Type B pancreatic cell (in vitro differentiated cells): ENCODE results near the gene DPY19L3. TPM values are rescaled to one million over a fixed set of nuclear protein-coding genes. Genes with fewer than 3 reads are reported as not detected.
"Not testable (repeated sequence)": the region's sequence is repeated elsewhere in the genome, so short reads cannot be mapped to it uniquely, and the experiment has no call there.

Experiments used
- DNase-seq: peaks from one replicate; pipeline ENCODE4 v3.0.0; 2021; ENCODE audit warnings: mixed read lengths; ENCODE audit not compliant: unreplicated experiment; ENCODE audit errors: extremely low spot score
- H3K27ac Mint-ChIP-seq: 2 replicates; pipeline ENCODE4 v1.8.0; 2021; ENCODE audit warnings: mild to moderate bottlenecking, mixed read lengths
- H3K27me3 Mint-ChIP-seq: 2 replicates; pipeline ENCODE4 v1.8.0; 2021; ENCODE audit warnings: mixed read lengths
- H3K36me3 Mint-ChIP-seq: 2 replicates; pipeline ENCODE4 v1.8.0; 2021; ENCODE audit warnings: mixed read lengths
- H3K4me1 Mint-ChIP-seq: one replicate; pipeline ENCODE4 v1.8.0; 2021; ENCODE audit warnings: mixed read lengths; ENCODE audit not compliant: unreplicated experiment
- H3K4me3 Mint-ChIP-seq: 2 replicates; pipeline ENCODE4 v1.8.0; 2021; ENCODE audit warnings: mild to moderate bottlenecking, mixed read lengths
- H3K9me3 Mint-ChIP-seq: 2 replicates; pipeline ENCODE4 v1.8.0; 2021; ENCODE audit warnings: mixed read lengths
- CTCF ChIP-seq: fragments of 200-600 bp; sonication (generic); conservative IDR thresholded peaks from 2 replicates; pipeline ENCODE4 v1.5.0; 2021; ENCODE audit warnings: antibody characterized with exemption, mild to moderate bottlenecking
- total RNA-seq: library from RNA; stranded (reverse); gene quantifications from 2 replicates; pipeline ENCODE4 v1.2.1, GENCODE V29; 2021; ENCODE audit warnings: low replicate concordance

Gene DPY19L3
- total RNA-seq, 1 donor from 2014 or later: 75.2 TPM

- TF ChIP-seq CTCF: no peak
- H3K36me3 Mint-ChIP-seq: peaks cover 13% of the 10 kb centered on the region
- H3K4me1 Mint-ChIP-seq: no peaks in the 10 kb centered on the region
- no peaks in the 10 kb centered on the region for H3K9me3 Mint-ChIP-seq
- no peak overlapping the region for H3K4me3 Mint-ChIP-seq
- no peak for DNase-seq
- no peak overlapping the region for H3K27ac Mint-ChIP-seq
- no peaks in the 10 kb centered on the region for H3K27me3 Mint-ChIP-seq
Measured at GRCh38 chr19:32437096-32437495, 31.5 kb downstream of the DPY19L3 start.

GRCh38 chr19:32438751-32439150 is 33.2 kb downstream of the DPY19L3 start:
- H3K9me3 Mint-ChIP-seq: no peaks in the 10 kb centered on the region
- no peaks in the 10 kb centered on the region for H3K4me1 Mint-ChIP-seq
- no peak overlapping the region for H3K4me3 Mint-ChIP-seq
- H3K36me3 Mint-ChIP-seq: peaks cover 23% of the 10 kb centered on the region
- no peak for TF ChIP-seq CTCF
- DNase-seq: no peak
- no peaks in the 10 kb centered on the region for H3K27me3 Mint-ChIP-seq
- no peak overlapping the region for H3K27ac Mint-ChIP-seq

- H3K4me3 Mint-ChIP-seq: no peak overlapping the region
- H3K36me3 Mint-ChIP-seq: peaks cover 26% of the 10 kb centered on the region
- no peak overlapping the region for H3K27ac Mint-ChIP-seq
- H3K27me3 Mint-ChIP-seq: no peaks in the 10 kb centered on the region
- no peaks in the 10 kb centered on the region for H3K4me1 Mint-ChIP-seq
- no peak for TF ChIP-seq CTCF
- DNase-seq: no peak
- no peaks in the 10 kb centered on the region for H3K9me3 Mint-ChIP-seq
Measured at GRCh38 chr19:32442650-32443049, 37.1 kb downstream of the DPY19L3 start.

GRCh38 chr19:32447534-32447933 is 42.0 kb downstream of the DPY19L3 start:
- not testable (repeated sequence) for H3K9me3 Mint-ChIP-seq, H3K27ac Mint-ChIP-seq, H3K4me3 Mint-ChIP-seq

GRCh38 chr19:32448026-32448425 is 42.5 kb downstream of the DPY19L3 start:
- Mint-ChIP-seq H3K27me3 (no peaks in the 10 kb centered on the region), H3K4me1 (no peaks in the 10 kb centered on the region), H3K27ac (no peak overlapping the region), H3K4me3 (no peak overlapping the region), H3K36me3 (peaks cover 26% of the 10 kb centered on the region), H3K9me3 (no peaks in the 10 kb centered on the region)
- DNase-seq: no peak
- TF ChIP-seq CTCF: no peak

More at GRCh38 chr19:32447534-32447933, 42.0 kb downstream of the DPY19L3 start:
- not testable (repeated sequence) for H3K4me1 Mint-ChIP-seq, H3K27me3 Mint-ChIP-seq, DNase-seq
- peaks cover 31% of the 10 kb centered on the region for H3K36me3 Mint-ChIP-seq

- H3K27ac Mint-ChIP-seq: no peak overlapping the region
- no peak for TF ChIP-seq CTCF
Measured at GRCh38 chr19:32450217-32450616, 44.6 kb downstream of the DPY19L3 start.

More at GRCh38 chr19:32450217-32450616, 44.6 kb downstream of the DPY19L3 start:
- Mint-ChIP-seq H3K4me3 (no peak overlapping the region), H3K4me1 (no peaks in the 10 kb centered on the region), H3K9me3 (no peaks in the 10 kb centered on the region), H3K27me3 (no peaks in the 10 kb centered on the region), H3K36me3 (peaks cover 18% of the 10 kb centered on the region)
- no peak for DNase-seq
